Prostate gland (tissue), 2 donors: ENCODE measurements around the gene COQ2.

Experiments used
- CTCF ChIP-seq, 4 experiments: fragments of 200-600 bp in 2 of 4; fragments of 450-650 bp in 2 of 4; sonication (generic) in 2 of 4; IDR thresholded peaks; 1 replicate in 3 of 4; 2 replicates in 1 of 4; pipeline ENCODE4 v1.5.1; 2016 to 2019; ENCODE audit warnings: antibody characterized with exemption in 4 of 4, mild to moderate bottlenecking in 2 of 4, moderate library complexity in 2 of 4
- POLR2A ChIP-seq: fragments of 450-650 bp; IDR thresholded peaks from one replicate; pipeline ENCODE4 v1.6.1; 2016; ENCODE audit warnings: antibody characterized with exemption, mild to moderate bottlenecking

- no peak for TF ChIP-seq CTCF (IDR thresholded peaks at IDR 0.05)
- no peak for TF ChIP-seq POLR2A
Measured at GRCh38 chr4:83217721-83218522, 66.7 kb downstream of the COQ2 start.
